HepG2 (cell line): ENCODE data around the gene ANKRD44. TPM values are rescaled to one million over a fixed set of nuclear protein-coding genes. Genes with fewer than 3 reads are reported as not detected.

ENCODE experiments used
- ATAC-seq: fragments of 200-7000 bp; cut with Tn5 transposase; 3 replicates; pipeline ENCODE4 v1.9.1; 2020; ENCODE audit warnings: mild to moderate bottlenecking, moderate library complexity
- BruUV-seq: library from RNA; stranded (reverse); fragments of 400-500 nt; replicated peaks from 2 replicates; lab custom pipeline; 2021; lab: Mats Ljungman, UMichigan
- CTCF ChIA-PET: fragments of 300-600 bp; formaldehyde crosslinking; extraction: SDS; loops from one replicate; lab custom pipeline; 2021; ENCODE audit warnings: low total read pairs, inconsistent platforms, low intra/inter-chr PET ratio; lab: Yijun Ruan, JAX
- POLR2A ChIA-PET: fragments of 350-600 bp; sonication (Branson Sonifier 250); formaldehyde crosslinking; loops from one replicate; lab custom pipeline; 2020; ENCODE audit warnings: antibody characterized with exemption, inconsistent platforms; lab: Yijun Ruan, JAX
- DNase-seq: peaks from one replicate; pipeline ENCODE4 v3.0.0-alpha.2; 2015; ENCODE audit warnings: low spot score
- FAIRE-seq: peaks from 3 replicates; lab custom pipeline; 2011; peaks lifted over from hg19 to GRCh38; lab: Jason Lieb, UNC
- H2AFZ ChIP-seq: one replicate; pipeline ENCODE4 v1.6.1; 2011; ENCODE audit warnings: low read length, inconsistent platforms
- H3K27ac ChIP-seq: fragments of 300-600 bp; 3 replicates; pipeline ENCODE4 v1.8.0; 2011; ENCODE audit warnings: mixed run types, mild to moderate bottlenecking, mixed read lengths, low read length, inconsistent platforms; ENCODE audit not compliant: insufficient read depth; ENCODE audit errors: extremely low read length
- H3K27me3 ChIP-seq, 2 experiments: fragments of 200-600 bp in 1 of 2; 2 replicates in 1 of 2; 3 replicates in 1 of 2; pipeline versions ENCODE4 v1.6.0 to v1.8.0; 2011; ENCODE audit warnings: low read length in 2 of 2, mild to moderate bottlenecking in 2 of 2, moderate library complexity in 2 of 2, inconsistent platforms in 1 of 2; ENCODE audit not compliant: insufficient read depth in 2 of 2, control insufficient read depth in 1 of 2
- H3K36me3 ChIP-seq, 2 experiments: fragments of 200-600 bp in 1 of 2; replicated peaks in 1 of 2; 2 replicates in 1 of 2; 3 replicates in 1 of 2; pipeline versions ENCODE4 v1.5.1 to v1.8.0; 2011; ENCODE audit warnings: low read length in 2 of 2, inconsistent platforms in 1 of 2; ENCODE audit not compliant: insufficient read depth in 2 of 2, control insufficient read depth in 1 of 2
- H3K4me1 ChIP-seq: 2 replicates; pipeline ENCODE4 v1.5.1; 2012; ENCODE audit warnings: low read length, inconsistent platforms; ENCODE audit not compliant: insufficient read depth
- H3K4me2 ChIP-seq: 2 replicates; pipeline ENCODE4 v1.6.0; 2011; ENCODE audit warnings: low read depth, low read length, inconsistent platforms
- H3K4me3 ChIP-seq, 3 experiments: fragments of 200-600 bp in 1 of 3; sonication (generic), shearing (Covaris generic) in 1 of 3; replicated peaks in 1 of 3; 2 replicates each; pipeline ENCODE4 v1.5.1; 2011 to 2016; ENCODE audit warnings: low read length in 3 of 3, inconsistent platforms in 2 of 3, low read depth in 2 of 3, mild to moderate bottlenecking in 2 of 3, control low read depth in 1 of 3, mixed read lengths in 1 of 3; ENCODE audit not compliant: insufficient read depth in 1 of 3
- H3K79me2 ChIP-seq: one replicate; pipeline ENCODE4 v1.6.1; 2011; ENCODE audit warnings: low read length, inconsistent platforms; ENCODE audit not compliant: insufficient read depth
- H3K9ac ChIP-seq: 2 replicates; pipeline ENCODE4 v1.6.0; 2011; ENCODE audit warnings: mild to moderate bottlenecking, low read depth, low read length, inconsistent platforms; ENCODE audit not compliant: insufficient read depth
- H3K9me3 ChIP-seq: 2 replicates; pipeline ENCODE4 v1.5.1; 2012; ENCODE audit warnings: mild to moderate bottlenecking, low read length
- H4K20me1 ChIP-seq: 2 replicates; pipeline ENCODE4 v1.6.0; 2011; ENCODE audit warnings: inconsistent platforms, mild to moderate bottlenecking, low read length, moderate library complexity; ENCODE audit not compliant: insufficient read depth
- AFF4 ChIP-seq: sonication (generic); formaldehyde crosslinking; IDR thresholded peaks from 2 replicates; pipeline ENCODE4 v1.4.0; 2020; ENCODE audit warnings: missing genetic modification reagents
- ATF2 ChIP-seq: sonication (generic); formaldehyde crosslinking; IDR thresholded peaks from 2 replicates; pipeline ENCODE4 v1.4.0; 2020; ENCODE audit warnings: missing genetic modification reagents
- CBFB ChIP-seq: sonication (generic); formaldehyde crosslinking; IDR thresholded peaks from 2 replicates; pipeline ENCODE4 v1.4.0; 2020; ENCODE audit warnings: missing genetic modification reagents
- CEBPB ChIP-seq: IDR thresholded peaks from 2 replicates; pipeline ENCODE4 v1.6.1; 2011; ENCODE audit warnings: low read depth, low read length, improper control_type of control experiment, borderline replicate concordance
- CHCHD3 ChIP-seq: sonication (generic); formaldehyde crosslinking; IDR thresholded peaks from 2 replicates; pipeline ENCODE4 v1.8.0; 2022; ENCODE audit warnings: mild to moderate bottlenecking, missing genetic modification reagents, moderate library complexity
- E2F5 ChIP-seq: sonication (generic); formaldehyde crosslinking; conservative IDR thresholded peaks from 2 replicates; pipeline ENCODE4 v1.4.0; 2020; ENCODE audit warnings: missing genetic modification reagents
- FOXA1 ChIP-seq, 2 experiments: fragments of 450-650 bp in 1 of 2; sonication (generic) in 1 of 2; formaldehyde crosslinking in 1 of 2; IDR thresholded peaks; 2 replicates each; pipeline versions ENCODE4 v1.4.0 to v1.6.1; 2016 to 2020; ENCODE audit warnings: missing genetic modification reagents in 1 of 2
- KLF12 ChIP-seq: sonication (generic); formaldehyde crosslinking; IDR thresholded peaks from 2 replicates; pipeline ENCODE4 v1.4.0; 2020; ENCODE audit warnings: missing genetic modification reagents, borderline replicate concordance
- MAX ChIP-seq: IDR thresholded peaks from 2 replicates; pipeline ENCODE4 v1.6.1; 2012; ENCODE audit warnings: inconsistent platforms
- PATZ1 ChIP-seq: sonication (generic); formaldehyde crosslinking; IDR thresholded peaks from 2 replicates; pipeline ENCODE4 v1.4.0; 2020; ENCODE audit warnings: missing genetic modification reagents
- TOE1 ChIP-seq: sonication (generic); formaldehyde crosslinking; IDR thresholded peaks from 2 replicates; pipeline ENCODE4 v1.4.0; 2020; ENCODE audit warnings: mild to moderate bottlenecking, missing genetic modification reagents
- ZNF547 ChIP-seq: sonication (generic); formaldehyde crosslinking; IDR thresholded peaks from 2 replicates; pipeline ENCODE4 v1.5.1; 2020; ENCODE audit warnings: mild to moderate bottlenecking, missing genetic modification reagents
- ZNF784 ChIP-seq: sonication (generic); formaldehyde crosslinking; IDR thresholded peaks from 2 replicates; pipeline ENCODE4 v1.5.1; 2020; ENCODE audit warnings: missing genetic modification reagents, mild to moderate bottlenecking, borderline replicate concordance
- WGBS: methylation state at CpG from one replicate; pipeline ENCODE4 v1.1.6; 2017; ENCODE audit warnings: low lambda C conversion rate; 5-methylcytosine and 5-hydroxymethylcytosine counted together
- in situ Hi-C: cut with HindIII; loops from 2 replicates; pipeline ENCODE4 v1.10.0; 2017; ENCODE audit warnings: low pct_unique_long_range_greater_than_20kb; ENCODE audit not compliant: extremely low pct_ligation_motif_present
- intact Hi-C: fragments of 100-400 bp; cut with micrococcal nuclease; formaldehyde crosslinking; loops from one replicate; pipeline ENCODE4 v1.10.0; 2022; ENCODE audit not compliant: unreplicated experiment
- polyA plus RNA-seq, 8 experiments: library from polyadenylated mRNA; depleted of rRNA in 3 of 8; stranded (reverse) in 7 of 8; unstranded in 1 of 8; fragments of >200 nt; fragmentation: Illumina TruSeq in 4 of 8; extraction: Trizol in 4 of 8; gene quantifications; 2 replicates each; pipeline versions ENCODE4 v1.2.1 to v1.2.3, GENCODE V29; 2011 to 2016; ENCODE audit warnings: low read depth in 4 of 8, missing spikeins in 1 of 8, mixed read lengths in 1 of 8; ENCODE audit not compliant: insufficient read depth in 1 of 8
- total RNA-seq, 5 experiments: library from RNA; depleted of rRNA; stranded (reverse); fragments of >200 nt; fragmentation: Illumina TruSeq; extraction: Trizol; gene quantifications; 2 replicates each; pipeline ENCODE4 v1.2.3, GENCODE V29; 2016; ENCODE audit warnings: low read depth in 1 of 5

ANKRD44 gene
- total and polyA plus RNA-seq, 2 of the 13 experiments (the other 11 are each of a cell fraction or from before 2014, with no cell fraction given): 0.04 to 0.11 TPM

GRCh38 chr2:196961889-196962288 lies 348.7 kb downstream of the ANKRD44 start (continued):
- no peak for TF ChIP-seq ZNF547 (CRISPR knock-in tag)
- TF ChIP-seq, all 625 proteins: peak for 0

GRCh38 chr2:196959734-196960338 lies 350.7 kb downstream of the ANKRD44 start:
- Histone ChIP-seq H3K4me3 (no peak overlapping the region), H3K27me3 (no peaks in the 10 kb centered on the region), H3K4me2 (no peak overlapping the region), H2AFZ (no peak overlapping the region), H3K27ac (no peak overlapping the region), H3K4me1 (peaks cover 10% of the 10 kb centered on the region), H3K36me3 (no peaks in the 10 kb centered on the region), H3K79me2 (no peaks in the 10 kb centered on the region), H3K9me3 (no peaks in the 10 kb centered on the region), H3K9ac (no peak overlapping the region), H4K20me1 (0 out of 2 replicates have a peak, but pooled peaks cover 3% of the 10 kb centered on the region)
- DNase-seq (peak; percentile 58), ATAC-seq (peak; percentile 84), FAIRE-seq (peak; percentile 68)
- intact Hi-C loops: no loop called here
- no TSS peak for BruUV-seq
- 60% methylated on average over 3 of the region's 3 CpGs for WGBS
- POLR2A ChIA-PET: no interaction called here
- CTCF ChIA-PET: no interaction called here
- in situ Hi-C loops: no loop called here
- TF ChIP-seq ATF2 (CRISPR knock-in tag) (no peak), CBFB (no peak), PATZ1 (CRISPR knock-in tag) (no peak), CEBPB (peak; percentile 88), ZNF784 (CRISPR knock-in tag) (no peak), CHCHD3 (no peak), TOE1 (CRISPR knock-in tag) (no peak), KLF12 (no peak), AFF4 (no peak), MAX (peak; percentile 50; the same call in 1 of the 2 replicates), FOXA1 (IDR thresholded peaks at IDR 0.05) (no peak), FOXA1 (CRISPR knock-in tag; IDR thresholded peaks at IDR 0.05) (peak; percentile 68), E2F5 (no peak)
